Measurements from ENCODE around the gene C19orf53. TPM values are rescaled to one million over a fixed set of nuclear protein-coding genes. Genes with fewer than 3 reads are reported as not detected.

Gene C19orf53
- total and polyA plus RNA-seq, 9 of the 15 experiments (the other 6 are each of a cell fraction or from before 2014, with no cell fraction given), result 98.5 to 441 (median 164) TPM

DNA sequence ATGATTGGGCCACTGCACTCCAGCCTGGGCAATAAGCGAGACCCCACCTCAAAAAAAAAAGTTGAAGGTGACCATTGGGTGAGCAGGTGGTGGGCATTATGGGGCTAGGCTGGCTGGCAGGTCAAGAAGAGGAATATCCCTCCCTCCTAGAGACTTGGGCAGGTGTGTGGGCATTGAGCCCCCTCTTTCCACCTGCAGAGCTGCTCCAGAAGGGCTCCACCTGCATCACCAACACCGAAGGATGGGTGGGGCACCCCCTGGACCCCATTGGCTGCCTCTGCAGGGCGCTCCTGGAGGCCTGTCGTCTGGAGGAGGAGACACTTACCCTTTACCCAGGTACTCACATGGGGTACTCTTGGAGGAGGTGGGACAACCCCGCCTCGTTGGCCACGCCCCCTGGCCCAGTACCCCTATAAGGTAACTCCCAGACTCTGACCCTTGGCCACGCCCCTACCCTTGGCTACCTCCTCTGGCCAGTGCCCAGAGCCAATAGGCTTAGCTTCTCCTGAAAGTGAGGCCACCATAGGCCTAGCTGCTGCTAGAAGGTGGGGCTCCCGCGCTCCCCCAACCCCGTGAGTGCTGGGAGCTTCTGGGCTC, 42.9 kb downstream of the C19orf53 start (continued):
- TF ChIP-seq ELF1 (tag; IDR thresholded peaks at IDR 0.05) (no peak), NRF1 (conservative IDR thresholded peaks at IDR 0.05 in 1 of 2, IDR thresholded peaks at IDR 0.05 in 1 of 2) (0 out of 4 replicates have a peak, but pooled peaks of 1 of the 2 experiments have one; percentile 22), SP2 (IDR thresholded peaks at IDR 0.05; ENCODE audit: extremely low read depth, low read depth, low read length, poor library complexity, severe bottlenecking) (peak; percentile 32), NFYB (IDR thresholded peaks at IDR 0.05; ENCODE audit: extremely low read depth, insufficient read length) (peak; percentile 61), HDAC2 (IDR thresholded peaks at IDR 0.05) (no peak), SP1 (CRISPR knock-in tag; IDR thresholded peaks at IDR 0.05) (peak; percentile 50; the same call in 1 of the 2 replicates), TEAD4 (IDR thresholded peaks at IDR 0.05; ENCODE audit: low read length) (no peak), TEAD4 (CRISPR knock-in tag; IDR thresholded peaks at IDR 0.05; ENCODE audit: borderline replicate concordance) (no peak), ZNF175 (CRISPR knock-in tag; IDR thresholded peaks at IDR 0.05; ENCODE audit: low read depth) (no peak), HMGN3 (IDR thresholded peaks at IDR 0.05; ENCODE audit: borderline replicate concordance, extremely low read depth, insufficient read length, low read depth, low read length) (peak; percentile 14), MBD2 (IDR thresholded peaks at IDR 0.05; ENCODE audit: borderline replicate concordance, low read depth) (peak; percentile 66), MAZ (CRISPR knock-in tag; conservative IDR thresholded peaks at IDR 0.05 in 1 of 2, IDR thresholded peaks at IDR 0.05 in 1 of 2) (peak in 1 of 2 experiments; percentile 37; a peak in 1 of 4 replicates), CCAR2 (IDR thresholded peaks at IDR 0.05; ENCODE audit: low read depth, low read length) (no peak), FOXK1 (CRISPR knock-in tag; IDR thresholded peaks at IDR 0.05; ENCODE audit: borderline replicate concordance) (no peak), ADNP (tag; IDR thresholded peaks at IDR 0.05) (no peak), ZNF707 (CRISPR knock-in tag; conservative IDR thresholded peaks at IDR 0.05) (no peak)

Data from K562 (cell line).